ENCODE results near the gene ARID5B. TPM values are rescaled to one million over a fixed set of nuclear protein-coding genes. Genes with fewer than 3 reads are reported as not detected.

ARID5B gene
- total RNA-seq, 1 experiment from 2014 or later = 0.04 TPM

- no peak overlapping the region for H3K9ac ChIP-seq (ENCODE audit: extremely low read depth, insufficient read length, low read length)
- H3T11ph ChIP-seq (ENCODE audit: low read length) = no peak overlapping the region
- no peaks in the 10 kb centered on the region for H4K20me1 ChIP-seq (ENCODE audit: control insufficient read depth, insufficient read depth, insufficient read length)
- H3K18ac ChIP-seq (ENCODE audit: insufficient read length, low read depth, low read length) = no peak overlapping the region
- H3K14ac ChIP-seq (ENCODE audit: insufficient read depth, low read length) = no peak overlapping the region
- H4K5ac ChIP-seq (ENCODE audit: insufficient read length, low read depth, low read length) = no peak overlapping the region
- no peak for TF ChIP-seq CTCF (conservative IDR thresholded peaks at IDR 0.05)
- H2BK15ac ChIP-seq (ENCODE audit: low read depth, low read length) = no peak overlapping the region
- peaks cover 2% of the 10 kb centered on the region; the same call in 1 of the 2 replicates for H3K27me3 Mint-ChIP-seq (ENCODE audit: low read depth)
- H3K4me3 Mint-ChIP-seq = no peak overlapping the region
- no peak overlapping the region for H2BK12ac ChIP-seq (ENCODE audit: insufficient read length, low read depth, low read length)
- H2BK120ac ChIP-seq (ENCODE audit: low read depth, low read length, poor library complexity, severe bottlenecking) = no peak overlapping the region
- H3K23me2 ChIP-seq (ENCODE audit: insufficient read length, low read depth, low read length, poor library complexity, severe bottlenecking) = no peaks in the 10 kb centered on the region
- no peak overlapping the region for H2AK5ac ChIP-seq (ENCODE audit: insufficient read length, low read length)
- H3K79me1 ChIP-seq (ENCODE audit: insufficient read depth, low read depth, low read length, poor library complexity, severe bottlenecking) = no peaks in the 10 kb centered on the region
- peak overlapping the region; percentile 14 for H2AFZ ChIP-seq (ENCODE audit: low read length)
- H3K27ac Mint-ChIP-seq = no peak overlapping the region
- H3K79me2 ChIP-seq (ENCODE audit: insufficient read depth, low read length) = no peaks in the 10 kb centered on the region
- no peaks in the 10 kb centered on the region for H3K27me3 ChIP-seq (ENCODE audit: insufficient read depth, low read length)
- H3K4me1 Mint-ChIP-seq = peaks cover 0 to 3% of the 10 kb centered on the region in 2 experiments; a peak in 1 of 4 replicates
- no peak overlapping the region for H4K91ac ChIP-seq (ENCODE audit: insufficient read length, low read depth, low read length)
- no peaks in the 10 kb centered on the region for H3K9me3 ChIP-seq (ENCODE audit: control insufficient read depth, low read depth, low read length)
- no peak overlapping the region for H4K8ac ChIP-seq (replicated peaks; ENCODE audit: insufficient read length, low read depth, low read length)
- no peak overlapping the region for H3K4me2 ChIP-seq (ENCODE audit: insufficient read depth, insufficient read length, low read length)
- H2BK20ac ChIP-seq (ENCODE audit: low read depth, low read length, poor library complexity, severe bottlenecking) = no peak overlapping the region
- DNase-seq = no peak
- no peak overlapping the region for H3K4ac ChIP-seq (ENCODE audit: low read depth, low read length)
- H3K4me1 ChIP-seq (ENCODE audit: insufficient read depth, low read length) = no peaks in the 10 kb centered on the region
- no peaks in the 10 kb centered on the region for H3K9me3 Mint-ChIP-seq
- no peaks in the 10 kb centered on the region for H3K36me3 Mint-ChIP-seq (ENCODE audit: insufficient read depth in 1 of 3, low read depth in 3 of 3)
- no peak overlapping the region for H3K27ac ChIP-seq (ENCODE audit: insufficient read length, low read depth, low read length)
- WGBS (ENCODE audit: extremely low coverage, insufficient read length, low lambda C conversion rate) = no CpG with 5 or more reads among the region's 10 CpGs
- H2BK5ac ChIP-seq (ENCODE audit: insufficient read length, low read length) = no peak overlapping the region
- no peak overlapping the region for H3K56ac ChIP-seq (ENCODE audit: insufficient read length, low read depth, low read length)
- no peak overlapping the region for H3K23ac ChIP-seq (ENCODE audit: insufficient read length, low read depth, low read length)
These were observed 37.5 kb upstream of the ARID5B start for GRCh38 chr10:61863981-61864380.
